Stimulated activated CD4-positive, alpha-beta T cell treated with anti-CD3 and anti-CD28 coated beads, Interleukin-12 subunit alpha, Interleukin-12 subunit beta, amount 100 ng/mL, for 24 hours (primary cell): ENCODE measurements around the gene PDLIM4.
A peak's percentile ranks its signal among the peaks of the same experiment; 100 is the strongest.

Experiments used
- DNase-seq, 2 experiments: peaks; one replicate each; pipeline ENCODE4 v3.0.0-alpha.2; 2020; ENCODE audit warnings: low read depth in 2 of 2

Gene PDLIM4

DNA sequence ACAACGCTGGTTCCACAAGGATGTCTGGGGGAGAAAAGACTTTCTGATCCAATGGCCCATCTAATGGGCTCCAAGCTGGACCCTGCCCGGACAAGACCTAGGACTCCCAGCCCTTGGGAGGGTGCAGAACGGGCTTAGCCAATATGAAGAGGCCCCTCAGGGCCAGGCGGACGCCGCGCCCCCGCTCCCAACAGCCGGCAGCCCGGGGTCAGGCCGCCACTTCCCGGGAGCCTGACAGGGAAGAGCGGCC is 30.3 kb upstream of the PDLIM4 start:
- DNase-seq: no peak

DNA sequence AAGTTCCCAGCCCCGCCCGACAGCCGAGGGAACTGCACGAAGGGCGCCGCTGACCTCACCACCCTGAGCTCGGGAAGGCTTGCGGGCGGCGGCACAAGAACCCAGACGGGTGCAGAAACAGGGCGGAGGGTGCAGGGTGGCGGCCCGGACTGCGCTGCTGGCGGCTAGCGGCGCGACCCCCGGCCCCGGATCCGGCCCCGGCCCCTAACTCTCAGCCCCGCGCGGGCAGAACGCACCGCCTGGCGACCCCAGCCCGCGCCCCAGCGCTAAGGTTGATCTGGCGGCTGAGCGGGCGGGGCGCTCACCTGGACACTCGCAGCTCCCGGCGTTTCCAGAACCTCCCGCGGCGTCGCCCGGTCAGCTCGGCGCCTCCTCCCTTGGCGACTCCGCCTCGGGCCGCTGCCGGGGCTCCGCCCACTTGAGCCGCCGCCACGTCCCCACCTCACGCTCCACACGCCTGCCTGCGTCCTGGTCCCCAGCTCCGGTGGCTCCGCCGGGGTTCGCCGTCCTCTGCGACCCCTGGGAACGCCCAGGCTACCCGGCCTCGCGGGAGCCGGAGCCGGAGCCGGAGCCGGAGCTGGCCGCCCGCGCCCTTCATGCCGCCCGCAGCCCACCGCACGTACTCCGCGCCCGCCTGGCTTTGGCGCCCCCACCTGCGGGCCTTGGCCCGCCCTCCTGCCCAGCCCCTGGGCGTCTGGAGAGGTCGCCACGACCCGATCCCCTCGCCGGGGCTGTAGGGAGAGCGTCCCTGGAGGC is 29.8 kb upstream of the PDLIM4 start, which contains the start of gene P4HA2:
P4HA2 (minus strand) TSS at position 369 of the 756 bp plus-strand sequence. CDS start 9,227 bp downstream, outside the sequence.
- peak; percentile 11 to 50 for DNase-seq

- DNase-seq: no peak
Measured at GRCh38 chr5:132228241-132229035, 29.1 kb upstream of the PDLIM4 start.

- DNase-seq: no peak
Measured at GRCh38 chr5:132229236-132229635, 28.3 kb upstream of the PDLIM4 start.

- DNase-seq: no peak
Measured at GRCh38 chr5:132230871-132231270, 26.6 kb upstream of the PDLIM4 start.

DNA sequence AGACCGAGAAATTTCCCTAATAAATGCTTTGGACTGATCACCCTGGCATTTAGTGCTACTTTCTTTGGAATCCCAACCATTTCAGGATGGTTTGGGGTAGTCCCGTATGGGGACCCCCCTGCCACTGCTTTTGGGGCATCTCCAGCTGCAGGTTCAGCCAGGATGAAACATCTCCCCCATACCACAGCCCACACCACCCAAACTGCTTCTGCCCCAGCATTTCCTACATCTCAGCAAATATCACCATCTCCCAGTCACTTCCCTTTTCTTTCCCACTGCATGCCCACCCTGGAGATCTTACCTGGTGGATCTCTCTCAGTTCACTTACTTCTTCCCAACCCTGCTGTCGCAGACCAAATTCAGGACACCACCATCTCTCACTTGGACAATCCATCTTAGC is 25.0 kb upstream of the PDLIM4 start:
- no peak for DNase-seq

DNA sequence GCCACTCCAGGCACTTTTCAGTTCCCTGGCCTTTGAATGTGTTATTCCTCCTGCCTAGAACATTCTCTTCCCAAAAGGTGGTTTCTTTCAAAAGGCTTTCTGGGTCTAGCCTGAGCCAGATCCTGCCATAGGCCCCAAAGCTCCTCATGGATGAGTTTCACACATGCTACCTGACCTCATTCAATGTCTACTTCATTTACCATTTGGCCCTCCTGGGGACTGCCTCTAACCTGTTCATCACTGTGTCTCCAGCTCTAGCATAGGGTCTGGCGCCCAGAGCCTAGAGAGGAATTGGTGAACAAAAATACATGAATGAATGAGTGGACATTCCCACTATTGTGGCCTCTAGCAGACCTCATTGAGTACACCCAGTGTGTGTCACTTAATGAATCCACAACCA is 24.4 kb upstream of the PDLIM4 start:
- DNase-seq: no peak

DNA sequence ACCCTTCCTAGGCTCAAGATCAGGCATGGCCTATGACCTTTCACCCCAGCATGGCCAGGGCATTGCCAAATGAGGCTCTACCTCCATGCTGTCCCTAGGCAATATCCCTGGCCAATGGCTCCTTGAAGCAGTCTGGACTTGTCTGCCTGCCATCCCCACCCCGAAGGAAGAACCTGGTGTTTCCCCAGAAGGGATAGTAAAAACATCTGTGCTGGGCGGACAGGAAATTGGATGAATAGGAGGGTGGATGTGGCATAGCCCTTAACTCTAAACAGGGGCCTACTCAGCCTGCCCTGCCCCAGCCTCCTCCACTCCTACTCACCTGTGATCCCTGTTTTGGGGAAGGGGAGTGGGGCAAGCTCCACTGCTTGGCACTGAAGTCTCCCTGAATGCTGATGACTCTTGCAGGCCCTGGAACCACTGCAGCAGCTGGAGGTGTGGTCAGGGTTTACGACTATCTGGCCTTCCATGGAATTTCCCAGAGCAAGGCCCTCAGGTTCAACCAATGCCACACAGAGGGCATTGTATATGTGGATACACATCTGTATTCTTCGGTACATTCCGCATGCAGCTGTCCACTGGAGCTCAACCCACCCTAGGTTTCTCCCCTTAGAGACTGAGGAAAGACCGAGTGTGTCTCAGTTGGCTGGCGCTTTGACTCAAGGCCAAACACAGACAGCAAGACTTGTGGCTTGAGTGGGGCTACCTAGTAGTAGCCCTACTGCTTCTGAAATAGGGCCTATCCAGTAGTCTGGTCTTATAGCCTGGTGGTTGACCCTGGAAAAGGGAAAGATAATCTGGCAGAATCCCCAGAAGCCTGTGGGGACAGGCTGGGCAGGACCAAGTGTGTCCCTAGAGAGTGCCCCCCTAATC is 23.4 kb upstream of the PDLIM4 start:
- DNase-seq: no peak

DNA sequence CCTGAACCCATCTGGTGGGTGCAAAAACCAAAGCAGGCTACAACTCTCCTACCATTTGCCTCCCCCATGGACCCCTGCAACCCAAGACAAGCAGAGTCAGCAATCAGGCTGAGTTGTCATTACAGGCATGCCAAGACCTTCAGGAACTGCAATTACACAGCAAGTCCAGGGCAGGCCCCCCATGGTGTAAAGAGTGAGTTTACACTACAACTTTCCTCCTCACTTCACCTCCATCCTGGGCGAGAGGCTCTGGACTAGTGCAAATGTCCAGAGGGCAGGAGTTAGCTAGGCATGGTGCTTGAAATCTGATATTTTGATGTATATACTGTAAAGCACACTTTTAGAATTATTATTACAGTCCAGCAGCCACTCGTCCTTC is 22.8 kb upstream of the PDLIM4 start:
- DNase-seq: no peak

- DNase-seq: no peak
Measured at GRCh38 chr5:132235340-132235739, 22.2 kb upstream of the PDLIM4 start.

DNA sequence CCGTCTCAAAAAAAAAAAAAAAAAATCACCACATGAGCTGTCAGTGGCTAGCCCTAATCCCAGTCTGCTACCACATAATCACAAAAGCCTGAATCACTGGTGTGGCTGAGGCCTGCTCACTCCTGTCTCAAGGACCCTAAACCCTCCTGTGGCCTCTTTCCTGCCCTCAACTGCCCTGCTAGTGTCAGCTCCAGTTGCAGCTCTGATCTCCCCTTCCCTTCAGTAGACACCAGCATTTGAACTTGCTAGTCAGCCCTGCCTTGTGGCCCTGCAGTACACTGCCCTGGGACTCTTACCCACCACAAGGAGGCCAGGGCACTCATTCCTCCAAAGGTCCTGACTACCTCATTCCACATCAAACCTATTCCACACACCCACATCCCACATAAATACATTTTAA is 20.4 kb upstream of the PDLIM4 start:
- DNase-seq: no peak

GRCh38 chr5:132237670-132238069 is 19.8 kb upstream of the PDLIM4 start:
- DNase-seq: no peak

DNA sequence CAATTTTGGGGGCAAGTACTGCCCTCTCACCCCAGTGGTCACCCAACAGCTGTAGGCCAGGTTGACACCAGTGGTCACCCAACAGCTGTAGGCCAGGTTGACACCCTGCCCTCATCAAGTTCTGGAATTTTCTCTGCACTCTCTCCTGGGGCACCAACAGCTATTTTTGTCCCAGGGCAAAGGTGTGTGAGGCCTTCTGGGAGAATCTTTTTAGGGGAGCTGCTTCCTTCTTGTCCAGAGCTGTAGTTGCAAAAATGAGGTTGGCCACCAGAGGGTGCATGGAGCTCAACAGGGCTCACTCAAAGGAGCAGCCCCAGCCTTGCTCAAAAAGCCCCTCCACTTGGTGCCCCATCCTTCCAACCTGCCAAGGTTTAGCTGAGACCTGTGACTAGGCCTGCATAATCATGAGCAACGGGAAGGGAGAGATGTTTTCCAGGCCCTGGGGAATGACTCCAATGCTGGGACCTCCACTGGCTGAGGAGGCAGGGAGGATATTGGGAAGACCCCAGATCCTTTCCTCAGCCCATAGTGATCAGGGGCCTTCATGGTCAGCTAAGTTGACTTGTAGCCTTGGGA is 19.2 kb upstream of the PDLIM4 start:
- peak; percentile 42 to 85 for DNase-seq

DNA sequence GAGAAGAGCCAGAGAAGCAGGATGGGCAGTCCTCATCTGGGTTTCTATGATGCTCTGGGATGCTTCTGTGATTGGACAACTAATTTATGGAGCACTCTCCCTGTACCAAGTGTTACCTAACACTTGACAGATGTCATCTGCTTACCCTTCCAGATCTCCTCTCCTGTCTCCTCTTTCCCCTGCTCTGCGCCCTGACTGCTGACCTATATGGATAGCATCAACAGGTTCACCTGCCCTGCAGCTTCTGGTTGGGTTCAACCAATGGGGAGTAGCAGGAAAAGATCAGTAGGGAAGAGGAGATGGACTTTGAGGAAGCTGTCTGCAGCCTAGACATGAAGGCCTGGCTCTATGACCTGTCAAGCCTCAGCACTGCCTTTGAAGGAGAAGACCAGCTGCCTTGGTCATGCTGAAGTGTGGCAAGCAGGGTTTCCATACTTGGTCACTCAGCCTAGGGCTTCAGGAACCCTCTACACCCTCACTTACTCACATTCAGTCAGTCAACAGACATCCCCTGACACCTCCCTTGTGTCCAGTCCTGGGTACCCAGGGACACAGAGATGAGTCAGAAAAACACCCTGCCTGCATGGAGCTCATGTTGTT is 18.5 kb upstream of the PDLIM4 start:
- no peak for DNase-seq

GRCh38 chr5:132239776-132240175 is 17.7 kb upstream of the PDLIM4 start:
- DNase-seq: no peak

GRCh38 chr5:132243366-132243977 is 14.0 kb upstream of the PDLIM4 start:
- DNase-seq: no peak

DNA sequence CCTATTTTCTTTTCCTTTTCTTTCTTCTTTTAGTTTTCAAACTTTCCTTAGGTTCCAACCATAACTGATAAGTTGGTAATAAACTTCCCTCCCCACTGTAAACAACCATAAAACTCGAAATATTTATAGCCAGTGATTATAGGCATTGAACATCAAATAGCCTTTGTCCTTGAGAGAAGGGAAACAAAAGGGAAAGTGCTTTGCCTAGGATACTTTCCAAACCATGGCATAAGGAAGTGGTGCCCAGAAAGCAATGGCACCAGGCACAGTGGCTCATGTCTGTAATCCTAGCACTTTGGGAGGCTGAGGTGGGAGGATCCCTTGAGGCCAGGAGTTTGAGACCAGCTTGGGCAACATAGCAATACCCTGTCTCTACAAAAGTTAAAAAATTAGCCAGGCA is 11.9 kb upstream of the PDLIM4 start:
- DNase-seq: no peak

DNA sequence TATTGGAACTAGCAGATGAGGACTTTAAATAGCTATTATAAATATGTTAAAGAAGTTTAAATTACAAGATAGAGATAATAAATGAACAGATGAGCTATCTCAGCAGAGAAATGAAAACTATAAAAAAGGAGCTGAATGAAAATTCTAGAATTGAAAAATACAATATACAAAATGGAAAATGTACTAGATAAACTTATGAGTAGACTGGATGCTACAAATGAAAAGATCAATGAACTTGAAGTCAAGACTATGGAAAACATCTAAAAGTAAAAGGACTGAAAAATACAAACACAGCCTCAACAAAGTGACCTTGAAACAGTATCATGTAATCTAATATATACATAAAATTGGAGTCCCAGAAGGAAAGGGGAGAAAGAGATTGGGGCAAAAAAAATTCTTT is 10.7 kb upstream of the PDLIM4 start:
- DNase-seq: no peak

GRCh38 chr5:132250547-132250946 is 6.9 kb upstream of the PDLIM4 start:
- DNase-seq: no peak

DNA sequence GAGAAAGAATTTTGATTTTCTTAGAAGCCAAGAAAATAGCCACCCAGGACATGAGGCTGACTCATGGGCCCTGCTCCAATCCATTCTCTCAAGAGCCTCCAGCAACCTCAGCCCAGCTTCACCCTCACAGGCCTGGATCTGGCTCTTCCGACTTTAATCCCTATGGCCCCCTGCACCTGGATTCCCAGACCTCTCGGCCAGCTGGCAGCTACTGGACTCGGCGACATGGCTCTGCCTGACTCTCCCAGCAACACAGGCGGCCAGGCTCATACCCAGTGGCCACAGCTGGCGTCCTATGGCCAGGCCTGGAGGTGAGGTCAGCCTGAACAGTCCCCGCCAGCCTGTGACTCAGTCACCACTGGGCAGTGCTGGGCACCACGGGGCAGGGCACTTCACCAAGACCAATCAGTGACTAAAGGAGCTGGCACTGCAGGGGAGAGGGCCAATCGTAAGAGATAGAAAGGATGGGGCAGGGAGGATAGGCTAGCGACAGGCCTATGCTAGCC is 6.2 kb upstream of the PDLIM4 start:
- DNase-seq: no peak

GRCh38 chr5:132253008-132253441 is 4.5 kb upstream of the PDLIM4 start:
- DNase-seq: no peak
